H9 (cell line): ENCODE results near the gene RYR1. TPM values are rescaled to one million over a fixed set of nuclear protein-coding genes. Genes with fewer than 3 reads are reported as not detected.

Source experiments
- DNase-seq: peaks from one replicate; pipeline ENCODE4 v3.0.0-alpha.2; 2017
- H2AFZ ChIP-seq: one replicate; pipeline ENCODE4 v1.6.1; 2013; ENCODE audit warnings: mild to moderate bottlenecking, low read length, control low read depth, moderate library complexity
- H2AK5ac ChIP-seq: 2 replicates; pipeline ENCODE4 v1.6.1; 2013; ENCODE audit warnings: low read length, control low read depth, mixed read lengths; ENCODE audit not compliant: insufficient read length
- H2BK120ac ChIP-seq: one replicate; pipeline ENCODE4 v1.6.1; 2013; ENCODE audit warnings: low read depth, mild to moderate bottlenecking, low read length, control low read depth, inconsistent platforms; ENCODE audit not compliant: poor library complexity, severe bottlenecking
- H2BK12ac ChIP-seq: 2 replicates; pipeline ENCODE4 v1.6.1; 2013; ENCODE audit warnings: low read length, control low read depth, mixed read lengths, low read depth; ENCODE audit not compliant: insufficient read length
- H2BK15ac ChIP-seq: 2 replicates; pipeline ENCODE4 v1.6.1; 2013; ENCODE audit warnings: low read depth, low read length, control low read depth
- H2BK20ac ChIP-seq: one replicate; pipeline ENCODE4 v1.6.1; 2013; ENCODE audit warnings: low read depth, mild to moderate bottlenecking, low read length, control low read depth, inconsistent platforms; ENCODE audit not compliant: poor library complexity, severe bottlenecking
- H2BK5ac ChIP-seq: 2 replicates; pipeline ENCODE4 v1.6.1; 2013; ENCODE audit warnings: low read length, control low read depth, mixed read lengths; ENCODE audit not compliant: insufficient read length
- H3K14ac ChIP-seq: 2 replicates; pipeline ENCODE4 v1.6.1; 2013; ENCODE audit warnings: low read length, control low read depth; ENCODE audit not compliant: insufficient read depth
- H3K18ac ChIP-seq: 2 replicates; pipeline ENCODE4 v1.6.1; 2013; ENCODE audit warnings: low read depth, mild to moderate bottlenecking, mixed read lengths, low read length, control low read depth; ENCODE audit not compliant: insufficient read length
- H3K23ac ChIP-seq: 2 replicates; pipeline ENCODE4 v1.6.1; 2013; ENCODE audit warnings: low read length, control low read depth, mixed read lengths, low read depth; ENCODE audit not compliant: insufficient read length
- H3K23me2 ChIP-seq: 2 replicates; pipeline ENCODE4 v1.6.1; 2013; ENCODE audit warnings: low read depth, mild to moderate bottlenecking, mixed read lengths, low read length, control low read depth; ENCODE audit not compliant: insufficient read length, poor library complexity, severe bottlenecking
- H3K27ac ChIP-seq: 2 replicates; pipeline ENCODE4 v1.5.1; 2013; ENCODE audit warnings: low read length, control low read depth, mixed read lengths, low read depth; ENCODE audit not compliant: insufficient read length
- H3K27me3 ChIP-seq: 2 replicates; pipeline ENCODE4 v1.6.1; 2013; ENCODE audit warnings: low read length, control low read depth, inconsistent platforms; ENCODE audit not compliant: insufficient read depth
- H3K4ac ChIP-seq: 2 replicates; pipeline ENCODE4 v1.6.1; 2013; ENCODE audit warnings: low read depth, mild to moderate bottlenecking, control low read depth, inconsistent platforms, low read length, moderate library complexity
- H3K4me1 ChIP-seq: 2 replicates; pipeline ENCODE4 v1.6.1; 2013; ENCODE audit warnings: low read length, control low read depth, inconsistent platforms; ENCODE audit not compliant: insufficient read depth
- H3K4me2 ChIP-seq: 2 replicates; pipeline ENCODE4 v1.6.1; 2013; ENCODE audit warnings: low read length, control low read depth, mixed read lengths; ENCODE audit not compliant: insufficient read length, insufficient read depth
- H3K56ac ChIP-seq: 2 replicates; pipeline ENCODE4 v1.6.1; 2013; ENCODE audit warnings: low read depth, mild to moderate bottlenecking, mixed read lengths, low read length, control low read depth; ENCODE audit not compliant: insufficient read length
- H3K79me1 ChIP-seq: 2 replicates; pipeline ENCODE4 v1.6.1; 2013; ENCODE audit warnings: low read depth, mild to moderate bottlenecking, moderate library complexity, low read length, control low read depth, inconsistent platforms; ENCODE audit not compliant: insufficient read depth, poor library complexity, severe bottlenecking
- H3K79me2 ChIP-seq: 2 replicates; pipeline ENCODE4 v1.6.1; 2013; ENCODE audit warnings: low read length, control low read depth, inconsistent platforms; ENCODE audit not compliant: insufficient read depth
- H3K9ac ChIP-seq: 2 replicates; pipeline ENCODE4 v1.6.1; 2013; ENCODE audit warnings: low read length, control low read depth, mixed read lengths; ENCODE audit not compliant: insufficient read length; ENCODE audit errors: extremely low read depth
- H3K9me3 ChIP-seq: one replicate; pipeline ENCODE4 v1.6.1; 2013; ENCODE audit warnings: low read depth, low read length, inconsistent platforms; ENCODE audit not compliant: control insufficient read depth
- H3T11ph ChIP-seq: one replicate; pipeline ENCODE4 v1.6.1; 2013; ENCODE audit warnings: mild to moderate bottlenecking, low read length, control low read depth, inconsistent platforms
- H4K20me1 ChIP-seq: one replicate; pipeline ENCODE4 v1.6.1; 2013; ENCODE audit not compliant: control insufficient read depth, insufficient read length, insufficient read depth
- H4K5ac ChIP-seq: 2 replicates; pipeline ENCODE4 v1.6.1; 2013; ENCODE audit warnings: low read depth, mild to moderate bottlenecking, mixed read lengths, low read length, control low read depth; ENCODE audit not compliant: insufficient read length
- H4K8ac ChIP-seq: replicated peaks from 2 replicates; pipeline ENCODE4 v1.6.1; 2013; ENCODE audit warnings: low read length, control low read depth, mixed read lengths, low read depth; ENCODE audit not compliant: insufficient read length
- H4K91ac ChIP-seq: 2 replicates; pipeline ENCODE4 v1.6.1; 2013; ENCODE audit warnings: low read depth, mild to moderate bottlenecking, moderate library complexity, mixed read lengths, low read length, control low read depth; ENCODE audit not compliant: insufficient read length
- H3K27ac Mint-ChIP-seq, 3 experiments: 2 replicates in 2 of 3; 3 replicates in 1 of 3; pipeline ENCODE4 v1.8.0; 2020 to 2021; ENCODE audit warnings: mixed read lengths in 3 of 3, mild to moderate bottlenecking in 1 of 3, moderate library complexity in 1 of 3
- H3K27me3 Mint-ChIP-seq: 2 replicates; pipeline ENCODE4 v1.8.0; 2021; ENCODE audit warnings: low read depth, mild to moderate bottlenecking, moderate library complexity, mixed read lengths
- H3K36me3 Mint-ChIP-seq, 3 experiments: 2 replicates in 2 of 3; 3 replicates in 1 of 3; pipeline ENCODE4 v1.8.0; 2020 to 2021; ENCODE audit warnings: low read depth in 3 of 3, mixed read lengths in 3 of 3; ENCODE audit not compliant: insufficient read depth in 1 of 3
- H3K4me1 Mint-ChIP-seq, 2 experiments: 2 replicates each; pipeline ENCODE4 v1.8.0; 2020; ENCODE audit warnings: mixed read lengths in 2 of 2
- H3K4me3 Mint-ChIP-seq, 2 experiments: 2 replicates in 1 of 2; 3 replicates in 1 of 2; pipeline ENCODE4 v1.8.0; 2020 to 2021; ENCODE audit warnings: mild to moderate bottlenecking in 2 of 2, mixed read lengths in 2 of 2, moderate library complexity in 1 of 2
- H3K9me3 Mint-ChIP-seq, 2 experiments: 2 replicates in 1 of 2; 3 replicates in 1 of 2; pipeline ENCODE4 v1.8.0; 2020; ENCODE audit warnings: mild to moderate bottlenecking in 2 of 2, mixed read lengths in 2 of 2, moderate library complexity in 1 of 2
- WGBS: extraction: QIAGEN DNeasy Blood & Tissue Kit; methylation state at CpG from one replicate; pipeline ENCODE4 v1.1.7; 2013; ENCODE audit warnings: missing lambda C conversion rate, low lambda C conversion rate, mixed read lengths; ENCODE audit not compliant: insufficient read length; ENCODE audit errors: extremely low coverage; 5-methylcytosine and 5-hydroxymethylcytosine counted together
- total RNA-seq: library from RNA; stranded (reverse); gene quantifications from 2 replicates; pipeline ENCODE4 v1.2.1, GENCODE V29; 2021
- TF ChIP-seq, protein P1 (sequence below): fragments of 200-600 bp; sonication (generic); conservative IDR thresholded peaks from 3 replicates; pipeline ENCODE4 v1.8.0; 2021; ENCODE audit warnings: antibody characterized with exemption, mild to moderate bottlenecking

RYR1 gene
- total RNA-seq, 1 experiment from 2014 or later = 8.9 TPM

DNA sequence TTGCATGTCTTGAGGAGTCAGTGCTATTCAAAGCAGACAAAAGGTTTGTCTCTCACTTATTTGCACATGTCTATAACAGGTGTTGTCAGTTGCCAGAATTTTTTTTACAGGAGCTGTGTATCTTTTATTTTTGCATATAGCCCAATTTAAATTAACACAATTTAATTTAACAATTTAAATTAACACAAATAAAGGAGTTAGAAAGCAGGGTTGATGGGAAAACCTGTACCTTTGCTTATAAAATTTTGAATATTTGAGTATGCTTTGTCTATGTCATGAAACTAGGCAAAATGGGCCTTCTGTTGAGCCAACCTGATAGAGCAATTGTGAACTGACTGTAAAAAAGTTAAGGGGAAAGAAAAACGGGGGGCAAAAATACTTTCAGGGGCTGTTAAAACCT, 106.3 kb downstream of the RYR1 start:
- Histone ChIP-seq H4K20me1 (no peaks in the 10 kb centered on the region), H3K4me1 (0 out of 2 replicates have a peak, but pooled peaks cover 3% of the 10 kb centered on the region), H2BK120ac (no peak overlapping the region), H2AFZ (no peak overlapping the region), H4K91ac (no peak overlapping the region), H2AK5ac (no peak overlapping the region), H4K8ac (no peak overlapping the region), H3K23me2 (no peaks in the 10 kb centered on the region), H3K56ac (no peak overlapping the region), H3K9ac (no peak overlapping the region), H3K27ac (no peak overlapping the region), H2BK12ac (no peak overlapping the region), H3K79me2 (no peaks in the 10 kb centered on the region), H3K4ac (no peak overlapping the region), H3K79me1 (no peaks in the 10 kb centered on the region), H3K9me3 (peaks cover 10% of the 10 kb centered on the region), H3K4me2 (no peak overlapping the region), H3K18ac (no peak overlapping the region), H3K23ac (no peak overlapping the region), H2BK5ac (no peak overlapping the region), H3K14ac (no peak overlapping the region), H2BK20ac (no peak overlapping the region), H3K27me3 (no peaks in the 10 kb centered on the region; the same call in 1 of the 2 replicates), H4K5ac (no peak overlapping the region), H3T11ph (no peak overlapping the region), H2BK15ac (no peak overlapping the region)
- Mint-ChIP-seq H3K27ac (no peak overlapping the region), H3K4me3 (no peak overlapping the region), H3K36me3 (peaks cover 27 to 38% (median 31%) of the 10 kb centered on the region in 3 experiments), H3K9me3 (peaks cover 11 to 20% of the 10 kb centered on the region in 2 experiments), H3K4me1 (peaks cover 9 to 10% of the 10 kb centered on the region in 2 experiments), H3K27me3 (no peaks in the 10 kb centered on the region)
- TF ChIP-seq, protein P1, sequence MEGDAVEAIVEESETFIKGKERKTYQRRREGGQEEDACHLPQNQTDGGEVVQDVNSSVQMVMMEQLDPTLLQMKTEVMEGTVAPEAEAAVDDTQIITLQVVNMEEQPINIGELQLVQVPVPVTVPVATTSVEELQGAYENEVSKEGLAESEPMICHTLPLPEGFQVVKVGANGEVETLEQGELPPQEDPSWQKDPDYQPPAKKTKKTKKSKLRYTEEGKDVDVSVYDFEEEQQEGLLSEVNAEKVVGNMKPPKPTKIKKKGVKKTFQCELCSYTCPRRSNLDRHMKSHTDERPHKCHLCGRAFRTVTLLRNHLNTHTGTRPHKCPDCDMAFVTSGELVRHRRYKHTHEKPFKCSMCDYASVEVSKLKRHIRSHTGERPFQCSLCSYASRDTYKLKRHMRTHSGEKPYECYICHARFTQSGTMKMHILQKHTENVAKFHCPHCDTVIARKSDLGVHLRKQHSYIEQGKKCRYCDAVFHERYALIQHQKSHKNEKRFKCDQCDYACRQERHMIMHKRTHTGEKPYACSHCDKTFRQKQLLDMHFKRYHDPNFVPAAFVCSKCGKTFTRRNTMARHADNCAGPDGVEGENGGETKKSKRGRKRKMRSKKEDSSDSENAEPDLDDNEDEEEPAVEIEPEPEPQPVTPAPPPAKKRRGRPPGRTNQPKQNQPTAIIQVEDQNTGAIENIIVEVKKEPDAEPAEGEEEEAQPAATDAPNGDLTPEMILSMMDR = no peak
- WGBS = no CpG with 5 or more reads among the region's 1 CpG
- DNase-seq = no peak
